K562 (cell line): ENCODE data around the gene C6orf47. TPM values are rescaled to one million over a fixed set of nuclear protein-coding genes. Genes with fewer than 3 reads are reported as not detected.
A peak's percentile ranks its signal among the peaks of the same experiment; 100 is the strongest.

Experiments
- ASH1L ChIP-seq: fragments of 450-650 bp; IDR thresholded peaks from 2 replicates; pipeline ENCODE4 v1.6.1; 2018; ENCODE audit warnings: borderline replicate concordance, mild to moderate bottlenecking, low read depth; ENCODE audit not compliant: partially characterized antibody
- ATF3 ChIP-seq, 2 experiments: fragments of 450-650 bp in 1 of 2; sonication (generic) in 1 of 2; formaldehyde crosslinking in 1 of 2; IDR thresholded peaks in 1 of 2; conservative IDR thresholded peaks in 1 of 2; 2 replicates each; pipeline versions ENCODE4 v1.6.1 to v1.8.1; 2016 to 2023; ENCODE audit warnings: mild to moderate bottlenecking in 2 of 2, moderate library complexity in 2 of 2, inconsistent platforms in 1 of 2, missing genetic modification reagents in 1 of 2
- C11orf30 ChIP-seq: fragments of 450-650 bp; IDR thresholded peaks from 2 replicates; pipeline ENCODE4 v1.6.1; 2016; ENCODE audit warnings: low read depth, mild to moderate bottlenecking
- E4F1 ChIP-seq: fragments of 250-450 bp; sonication (Bioruptor Pico); IDR thresholded peaks from 2 replicates; pipeline ENCODE4 v1.5.0; 2021; ENCODE audit warnings: mild to moderate bottlenecking, borderline replicate concordance
- HOMEZ ChIP-seq: fragments of 250-450 bp; sonication (Bioruptor Pico); IDR thresholded peaks from 2 replicates; pipeline ENCODE4 v1.4.0; 2020; ENCODE audit warnings: mild to moderate bottlenecking, moderate library complexity
- IRF1 ChIP-seq: sonication (generic); formaldehyde crosslinking; IDR thresholded peaks from 2 replicates; pipeline ENCODE4 v1.8.0; 2022; ENCODE audit warnings: missing genetic modification reagents, mild to moderate bottlenecking, borderline replicate concordance
- LCOR ChIP-seq: sonication (generic); formaldehyde crosslinking; IDR thresholded peaks from 2 replicates; pipeline ENCODE4 v1.8.0; 2022; ENCODE audit warnings: mild to moderate bottlenecking, missing genetic modification reagents
- NKRF ChIP-seq: fragments of 450-650 bp; IDR thresholded peaks from 2 replicates; pipeline ENCODE4 v1.6.1; 2016; ENCODE audit warnings: borderline replicate concordance
- RBBP5 ChIP-seq: fragments of 200-600 bp; sonication (generic); IDR thresholded peaks from 2 replicates; pipeline ENCODE4 v1.6.1; 2012; ENCODE audit warnings: borderline replicate concordance, mild to moderate bottlenecking, low read length, control low read depth, inconsistent platforms; ENCODE audit not compliant: insufficient read depth, poor library complexity, severe bottlenecking
- RBM15 ChIP-seq: fragments of 200-400 bp; formaldehyde crosslinking; IDR thresholded peaks from 2 replicates; pipeline ENCODE4 v1.6.1; 2018; ENCODE audit warnings: mild to moderate bottlenecking, low read length, moderate library complexity; ENCODE audit not compliant: insufficient read depth
- TRIM28 ChIP-seq: fragments of 450-650 bp; IDR thresholded peaks from 2 replicates; pipeline ENCODE4 v1.6.1; 2017
- ZBED1 ChIP-seq: IDR thresholded peaks from 2 replicates; pipeline ENCODE4 v1.6.1; 2014
- ZNF224 ChIP-seq: sonication (generic); formaldehyde crosslinking; IDR thresholded peaks from 2 replicates; pipeline ENCODE4 v1.8.0; 2022; ENCODE audit warnings: mild to moderate bottlenecking, missing genetic modification reagents
- ZNF644 ChIP-seq: fragments of 200-800 bp; sonication (Bioruptor generic); IDR thresholded peaks from 2 replicates; pipeline ENCODE4 v1.6.1; 2016; ENCODE audit warnings: low read depth, missing genetic modification characterization, missing compliant biosample characterization
- ZNF668 ChIP-seq: fragments of 250-450 bp; sonication (Bioruptor Pico); IDR thresholded peaks from 2 replicates; pipeline ENCODE4 v1.8.0; 2022; ENCODE audit warnings: mild to moderate bottlenecking, inconsistent platforms
- ZNF79 ChIP-seq: fragments of 250-450 bp; sonication (Bioruptor Pico); IDR thresholded peaks from 2 replicates; pipeline ENCODE4 v1.4.0; 2020; ENCODE audit warnings: low read depth, mild to moderate bottlenecking, moderate library complexity
- polyA plus RNA-seq, 8 experiments: library from polyadenylated mRNA; depleted of rRNA in 4 of 8; stranded (reverse) in 5 of 8; unstranded in 3 of 8; fragments of >200 nt; fragmentation: Nextera tagmentation in 2 of 8; fragmentation: Illumina TruSeq in 1 of 8; extraction: Ambion mirVana in 2 of 8; extraction: Trizol in 1 of 8; gene quantifications; 2 replicates each; pipeline versions ENCODE4 v1.2.1 to v1.2.3, GENCODE V29; 2011 to 2014; ENCODE audit warnings: inconsistent platforms in 1 of 8, missing spikeins in 1 of 8
- total RNA-seq, 7 experiments: library from RNA; depleted of rRNA in 6 of 7; stranded (reverse); fragments of >200 nt in 6 of 7; fragmentation: Illumina TruSeq in 2 of 7; extraction: Trizol in 2 of 7; gene quantifications; 2 replicates each; pipeline versions ENCODE4 v1.2.1 to v1.2.3, GENCODE V29; 2011 to 2021; ENCODE audit warnings: low replicate concordance in 1 of 7

Gene C6orf47
- total and polyA plus RNA-seq, 9 of the 15 experiments (the other 6 are each of a cell fraction or from before 2014, with no cell fraction given), result 0.14 to 43.8 (median 27.0) TPM

- TF ChIP-seq LCOR (CRISPR knock-in tag), result peak; percentile 2; the same call in 1 of the 2 replicates
- TF ChIP-seq C11orf30, result no peak
- TF ChIP-seq IRF1 (CRISPR knock-in tag), result 0 out of 2 replicates have a peak, but pooled peaks have one; percentile 82
- 0 out of 2 replicates have a peak, but pooled peaks have one; percentile 48 for TF ChIP-seq ZNF79 (CRISPR knock-in tag)
- TF ChIP-seq ZNF224 (CRISPR knock-in tag), result peak; percentile 74; the same call in 1 of the 2 replicates
- TF ChIP-seq ASH1L, result peak; percentile 65
- TF ChIP-seq NKRF, result peak; percentile 97
- no peak for TF ChIP-seq HOMEZ
- TF ChIP-seq ZBED1, result peak; percentile 69
- TF ChIP-seq RBBP5, result no peak
- no peak for TF ChIP-seq ATF3 (IDR thresholded peaks at IDR 0.05)
- no peak for TF ChIP-seq ATF3 (CRISPR knock-in tag; conservative IDR thresholded peaks at IDR 0.05)
- peak; percentile 38; the same call in 1 of the 2 replicates for TF ChIP-seq ZNF668 (CRISPR knock-in tag)
- TF ChIP-seq ZNF644, result peak; percentile 96
- TF ChIP-seq RBM15, result no peak
- peak; percentile 77; the same call in 1 of the 2 replicates for TF ChIP-seq TRIM28
- no peak for TF ChIP-seq E4F1 (CRISPR knock-in tag)
Measured at GRCh38 chr6:31652925-31653724, 7.5 kb downstream of the C6orf47 start (continued).
